DND-41 (cell line): Measurements from ENCODE around the gene OLFM3.

Source experiments
- CTCF ChIP-seq: IDR thresholded peaks from 2 replicates; pipeline ENCODE4 v1.5.1; 2012; ENCODE audit warnings: borderline replicate concordance, low read length, moderate library complexity, mild to moderate bottlenecking; ENCODE audit not compliant: poor library complexity, severe bottlenecking; ENCODE audit errors: extremely low read depth
- EZH2 ChIP-seq: IDR thresholded peaks from 3 replicates; pipeline ENCODE4 v1.6.1; 2012; ENCODE audit warnings: borderline replicate concordance, low read depth, mild to moderate bottlenecking, moderate library complexity, low read length, inconsistent platforms; ENCODE audit not compliant: severe bottlenecking

DNA sequence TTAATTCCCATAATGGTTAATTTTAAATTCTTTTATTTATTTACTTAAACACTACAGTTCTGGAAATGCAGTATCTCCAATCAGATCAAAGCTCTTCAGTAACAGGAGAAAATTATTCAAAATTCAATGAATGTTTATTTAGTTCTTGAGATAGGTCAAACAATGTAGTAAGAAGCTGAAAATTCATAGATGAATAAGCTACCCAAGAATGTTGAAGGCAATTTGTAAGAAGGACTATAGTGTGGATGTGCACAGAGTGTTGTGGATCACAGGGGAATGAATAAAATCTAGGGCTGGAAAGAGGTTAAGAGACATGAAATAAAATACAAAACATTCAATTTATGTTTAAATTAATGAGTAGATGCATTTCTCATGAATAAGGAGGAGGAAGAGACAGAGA, 72.0 kb downstream of the OLFM3 start:
- TF ChIP-seq EZH2: no peak
- TF ChIP-seq CTCF: no peak
